ENCODE results near the gene LIN7A. TPM values are rescaled to one million over a fixed set of nuclear protein-coding genes. Genes with fewer than 3 reads are reported as not detected.

The LIN7A gene
- total and polyA plus RNA-seq, 4 donors = 6.0 to 20.6 (median 9.1) TPM

DNA sequence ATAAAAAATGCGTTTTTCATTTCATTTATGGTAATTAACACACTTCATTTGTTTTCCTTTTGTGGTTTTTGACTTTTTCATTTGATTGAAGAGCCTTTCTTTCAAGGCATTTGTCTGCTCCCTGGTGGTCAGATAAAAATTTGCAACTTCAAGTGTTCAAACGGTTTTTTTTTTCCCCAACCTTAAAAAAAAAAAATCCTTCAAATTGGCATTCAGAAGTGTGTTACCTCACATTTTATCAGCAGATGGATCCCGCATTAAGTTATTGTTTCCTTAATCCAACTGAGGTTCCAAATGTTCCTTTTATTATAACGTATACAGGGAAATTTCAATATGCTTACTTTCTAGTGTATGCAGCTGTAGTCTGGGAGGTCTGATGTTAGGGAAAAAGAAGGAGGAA is 173.9 kb downstream of the LIN7A start:
- no peak overlapping the region for H3K9ac ChIP-seq (ENCODE audit: low read depth in 1 of 2, low read length in 2 of 2)
- TF ChIP-seq HNF4A (conservative IDR thresholded peaks at IDR 0.05) = no peak
- no peak for TF ChIP-seq HNF4G (IDR thresholded peaks at IDR 0.05)
- TF ChIP-seq RAD21 (IDR thresholded peaks at IDR 0.05) = peak; percentile 88
- TF ChIP-seq, protein P1, sequence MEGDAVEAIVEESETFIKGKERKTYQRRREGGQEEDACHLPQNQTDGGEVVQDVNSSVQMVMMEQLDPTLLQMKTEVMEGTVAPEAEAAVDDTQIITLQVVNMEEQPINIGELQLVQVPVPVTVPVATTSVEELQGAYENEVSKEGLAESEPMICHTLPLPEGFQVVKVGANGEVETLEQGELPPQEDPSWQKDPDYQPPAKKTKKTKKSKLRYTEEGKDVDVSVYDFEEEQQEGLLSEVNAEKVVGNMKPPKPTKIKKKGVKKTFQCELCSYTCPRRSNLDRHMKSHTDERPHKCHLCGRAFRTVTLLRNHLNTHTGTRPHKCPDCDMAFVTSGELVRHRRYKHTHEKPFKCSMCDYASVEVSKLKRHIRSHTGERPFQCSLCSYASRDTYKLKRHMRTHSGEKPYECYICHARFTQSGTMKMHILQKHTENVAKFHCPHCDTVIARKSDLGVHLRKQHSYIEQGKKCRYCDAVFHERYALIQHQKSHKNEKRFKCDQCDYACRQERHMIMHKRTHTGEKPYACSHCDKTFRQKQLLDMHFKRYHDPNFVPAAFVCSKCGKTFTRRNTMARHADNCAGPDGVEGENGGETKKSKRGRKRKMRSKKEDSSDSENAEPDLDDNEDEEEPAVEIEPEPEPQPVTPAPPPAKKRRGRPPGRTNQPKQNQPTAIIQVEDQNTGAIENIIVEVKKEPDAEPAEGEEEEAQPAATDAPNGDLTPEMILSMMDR (IDR thresholded peaks at IDR 0.05; ENCODE audit: low read depth, low read length, missing input control) = peak; percentile 65
- TF ChIP-seq, protein P2, sequence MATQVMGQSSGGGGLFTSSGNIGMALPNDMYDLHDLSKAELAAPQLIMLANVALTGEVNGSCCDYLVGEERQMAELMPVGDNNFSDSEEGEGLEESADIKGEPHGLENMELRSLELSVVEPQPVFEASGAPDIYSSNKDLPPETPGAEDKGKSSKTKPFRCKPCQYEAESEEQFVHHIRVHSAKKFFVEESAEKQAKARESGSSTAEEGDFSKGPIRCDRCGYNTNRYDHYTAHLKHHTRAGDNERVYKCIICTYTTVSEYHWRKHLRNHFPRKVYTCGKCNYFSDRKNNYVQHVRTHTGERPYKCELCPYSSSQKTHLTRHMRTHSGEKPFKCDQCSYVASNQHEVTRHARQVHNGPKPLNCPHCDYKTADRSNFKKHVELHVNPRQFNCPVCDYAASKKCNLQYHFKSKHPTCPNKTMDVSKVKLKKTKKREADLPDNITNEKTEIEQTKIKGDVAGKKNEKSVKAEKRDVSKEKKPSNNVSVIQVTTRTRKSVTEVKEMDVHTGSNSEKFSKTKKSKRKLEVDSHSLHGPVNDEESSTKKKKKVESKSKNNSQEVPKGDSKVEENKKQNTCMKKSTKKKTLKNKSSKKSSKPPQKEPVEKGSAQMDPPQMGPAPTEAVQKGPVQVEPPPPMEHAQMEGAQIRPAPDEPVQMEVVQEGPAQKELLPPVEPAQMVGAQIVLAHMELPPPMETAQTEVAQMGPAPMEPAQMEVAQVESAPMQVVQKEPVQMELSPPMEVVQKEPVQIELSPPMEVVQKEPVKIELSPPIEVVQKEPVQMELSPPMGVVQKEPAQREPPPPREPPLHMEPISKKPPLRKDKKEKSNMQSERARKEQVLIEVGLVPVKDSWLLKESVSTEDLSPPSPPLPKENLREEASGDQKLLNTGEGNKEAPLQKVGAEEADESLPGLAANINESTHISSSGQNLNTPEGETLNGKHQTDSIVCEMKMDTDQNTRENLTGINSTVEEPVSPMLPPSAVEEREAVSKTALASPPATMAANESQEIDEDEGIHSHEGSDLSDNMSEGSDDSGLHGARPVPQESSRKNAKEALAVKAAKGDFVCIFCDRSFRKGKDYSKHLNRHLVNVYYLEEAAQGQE (IDR thresholded peaks at IDR 0.05) = no peak
- TF ChIP-seq RXRA (IDR thresholded peaks at IDR 0.05) = no peak
- WGBS = 3% methylated on average over 4 of the region's 4 CpGs
- no peaks in the 10 kb centered on the region for H3K36me3 ChIP-seq (ENCODE audit: control insufficient read depth in 4 of 4, insufficient read depth in 3 of 4, low read depth in 1 of 4, low read length in 3 of 4)
- H3K4me3 ChIP-seq (ENCODE audit: low read depth in 1 of 3, low read length in 3 of 3) = no peak overlapping the region
- H3K27ac ChIP-seq (ENCODE audit: low read depth in 1 of 2, low read length in 2 of 2) = no peak overlapping the region
- no peak for DNase-seq (ENCODE audit: low spot score)
- H3K27me3 ChIP-seq (ENCODE audit: control insufficient read depth in 4 of 4, insufficient read depth in 4 of 4, low read length in 3 of 4) = no peaks in the 10 kb centered on the region
- no peaks in the 10 kb centered on the region for H3K9me3 ChIP-seq (ENCODE audit: control insufficient read depth in 4 of 4, low read length in 3 of 4)
- H3K4me1 ChIP-seq (ENCODE audit: control insufficient read depth in 4 of 4, insufficient read depth in 4 of 4, low read length in 3 of 4) = peaks cover 0 to 5% (median 2%) of the 10 kb centered on the region in 4 donors

DNA sequence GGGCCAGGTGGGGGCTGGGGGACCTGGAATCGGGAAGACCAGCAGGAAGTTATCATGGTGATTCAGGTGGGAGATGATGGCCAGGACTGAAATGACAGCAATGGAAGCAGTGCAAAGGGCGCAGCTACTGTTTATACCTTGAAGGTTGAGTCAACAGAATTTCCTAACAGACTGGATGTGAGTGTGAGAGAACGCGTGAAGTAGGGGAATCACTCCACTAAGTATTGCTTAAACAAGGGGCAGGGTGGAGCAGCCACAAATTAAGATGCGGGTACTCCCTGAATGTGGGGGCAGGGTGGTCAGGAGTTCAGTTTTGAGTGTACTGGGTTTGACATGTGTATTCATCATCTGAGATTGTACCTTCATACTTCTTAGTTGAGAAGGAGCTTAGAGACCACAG is 175.9 kb downstream of the LIN7A start:
- Histone ChIP-seq H3K9ac (ENCODE audit: low read depth in 1 of 2, low read length in 2 of 2) (no peak overlapping the region), H3K4me3 (ENCODE audit: low read depth in 1 of 3, low read length in 3 of 3) (no peak overlapping the region), H3K27me3 (ENCODE audit: control insufficient read depth in 4 of 4, insufficient read depth in 4 of 4, low read length in 3 of 4) (no peaks in the 10 kb centered on the region), H3K4me1 (ENCODE audit: control insufficient read depth in 4 of 4, insufficient read depth in 4 of 4, low read length in 3 of 4) (peaks cover 0 to 5% (median 2%) of the 10 kb centered on the region in 4 donors), H3K36me3 (ENCODE audit: control insufficient read depth in 4 of 4, insufficient read depth in 3 of 4, low read depth in 1 of 4, low read length in 3 of 4) (no peaks in the 10 kb centered on the region), H3K27ac (ENCODE audit: low read depth in 1 of 2, low read length in 2 of 2) (no peak overlapping the region), H3K9me3 (ENCODE audit: control insufficient read depth in 4 of 4, low read length in 3 of 4) (no peaks in the 10 kb centered on the region)
- TF ChIP-seq HNF4A (conservative IDR thresholded peaks at IDR 0.05) (peak; percentile 16 to 38), FOXA2 (IDR thresholded peaks at IDR 0.05) (no peak)
- 43% methylated on average over 5 of the region's 5 CpGs for WGBS
- DNase-seq (ENCODE audit: low spot score) = no peak

DNA sequence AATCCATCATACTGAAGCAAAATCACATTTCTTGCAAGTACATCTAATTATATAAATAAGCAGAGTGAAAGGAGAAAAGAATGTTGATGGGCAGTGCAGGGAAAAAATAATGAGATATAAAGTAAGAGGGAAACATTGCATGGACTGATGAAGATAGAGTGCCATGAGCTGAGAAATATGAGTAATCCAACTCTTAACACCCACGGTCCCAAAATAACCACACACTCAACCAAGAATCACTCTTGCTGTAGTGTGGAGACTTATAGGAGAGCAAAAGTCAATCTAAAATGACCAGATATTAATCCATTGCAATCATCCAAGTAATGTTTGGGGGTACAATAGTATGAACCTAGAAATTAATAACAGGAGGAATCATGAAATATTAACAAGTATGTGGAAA is 180.9 kb downstream of the LIN7A start:
- 90% methylated on average over 1 of the region's 1 CpG for WGBS
- no peak overlapping the region for H3K9ac ChIP-seq (ENCODE audit: low read depth in 1 of 2, low read length in 2 of 2)
- H3K36me3 ChIP-seq (ENCODE audit: control insufficient read depth in 4 of 4, insufficient read depth in 3 of 4, low read depth in 1 of 4, low read length in 3 of 4) = no peaks in the 10 kb centered on the region
- DNase-seq (ENCODE audit: low spot score) = no peak
- H3K4me3 ChIP-seq (ENCODE audit: low read depth in 1 of 3, low read length in 3 of 3) = no peak overlapping the region
- no peak overlapping the region for H3K27ac ChIP-seq (ENCODE audit: low read depth in 1 of 2, low read length in 2 of 2)
- H3K4me1 ChIP-seq (ENCODE audit: control insufficient read depth in 4 of 4, insufficient read depth in 4 of 4, low read length in 3 of 4) = no peaks in the 10 kb centered on the region
- no peaks in the 10 kb centered on the region for H3K27me3 ChIP-seq (ENCODE audit: control insufficient read depth in 4 of 4, insufficient read depth in 4 of 4, low read length in 3 of 4)
- TF ChIP-seq SP1 (IDR thresholded peaks at IDR 0.05) = no peak
- no peak for TF ChIP-seq RXRA (IDR thresholded peaks at IDR 0.05)
- TF ChIP-seq, protein P3, sequence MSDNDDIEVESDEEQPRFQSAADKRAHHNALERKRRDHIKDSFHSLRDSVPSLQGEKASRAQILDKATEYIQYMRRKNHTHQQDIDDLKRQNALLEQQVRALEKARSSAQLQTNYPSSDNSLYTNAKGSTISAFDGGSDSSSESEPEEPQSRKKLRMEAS (IDR thresholded peaks at IDR 0.05) = no peak
- no peak for TF ChIP-seq RAD21 (IDR thresholded peaks at IDR 0.05)
- no peak for TF ChIP-seq JUND (IDR thresholded peaks at IDR 0.05)
- TF ChIP-seq YY1 (IDR thresholded peaks at IDR 0.05) = no peak
- TF ChIP-seq, protein P4, sequence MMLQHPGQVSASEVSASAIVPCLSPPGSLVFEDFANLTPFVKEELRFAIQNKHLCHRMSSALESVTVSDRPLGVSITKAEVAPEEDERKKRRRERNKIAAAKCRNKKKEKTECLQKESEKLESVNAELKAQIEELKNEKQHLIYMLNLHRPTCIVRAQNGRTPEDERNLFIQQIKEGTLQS (IDR thresholded peaks at IDR 0.05) = no peak
- no peak for TF ChIP-seq FOXA2 (IDR thresholded peaks at IDR 0.05)
- no peak for TF ChIP-seq FOXA1 (IDR thresholded peaks at IDR 0.05)
- TF ChIP-seq, protein P1 (IDR thresholded peaks at IDR 0.05; ENCODE audit: low read depth, low read length, missing input control) = no peak
- no peak for TF ChIP-seq TAF1 (conservative IDR thresholded peaks at IDR 0.05)
- H3K9me3 ChIP-seq (ENCODE audit: control insufficient read depth in 4 of 4, low read length in 3 of 4) = no peaks in the 10 kb centered on the region
